ENCODE results near the gene RPH3AL.

- TF ChIP-seq ZNF473 (tag by site-specific recombination; IDR thresholded peaks at IDR 0.05) (no peak), CTCF (tag by site-specific recombination; IDR thresholded peaks at IDR 0.05) (no peak), ZBTB49 (tag by site-specific recombination; IDR thresholded peaks at IDR 0.05; ENCODE audit: low read depth) (no peak)
Observed at GRCh38 chr17:251531-251930, 101.1 kb downstream of the RPH3AL start.
